Activated naive CD4-positive, alpha-beta T cell treated with anti-CD3 and anti-CD28 coated beads, Interleukin-2, amount 50 U/mL, for 72 hours (primary cell): ENCODE results near the gene SRRM2. TPM values are rescaled to one million over a fixed set of nuclear protein-coding genes. Genes with fewer than 3 reads are reported as not detected.

Experiments used
- ATAC-seq, 2 donors: fragments of 150-1000 bp; cut with Tn5 transposase; 2 replicates each; pipeline ENCODE4 v1.10.0; 2021; ENCODE audit warnings: mild to moderate bottlenecking in 2 of 2, moderate library complexity in 2 of 2
- DNase-seq, 2 donors: peaks; one replicate each; pipeline ENCODE4 v3.0.0; 2021 to 2022; ENCODE audit warnings: low spot score in 2 of 2
- H3K27ac Mint-ChIP-seq, 2 donors: one replicate each; pipeline ENCODE4 v1.8.0; 2022; ENCODE audit warnings: mild to moderate bottlenecking in 2 of 2, mixed read lengths in 2 of 2
- H3K36me3 Mint-ChIP-seq, 2 donors: one replicate each; pipeline ENCODE4 v1.8.0; 2022; ENCODE audit warnings: mixed read lengths in 2 of 2
- H3K9me3 Mint-ChIP-seq, 2 donors: one replicate each; pipeline ENCODE4 v1.8.0; 2022; ENCODE audit warnings: mixed read lengths in 2 of 2
- total RNA-seq, 2 donors: library from RNA; stranded (reverse); gene quantifications; one replicate each; pipeline ENCODE4 v1.2.3, GENCODE V29; 2022

SRRM2 gene
- total RNA-seq, 2 donors from 2014 or later = 624 to 790 TPM

DNA sequence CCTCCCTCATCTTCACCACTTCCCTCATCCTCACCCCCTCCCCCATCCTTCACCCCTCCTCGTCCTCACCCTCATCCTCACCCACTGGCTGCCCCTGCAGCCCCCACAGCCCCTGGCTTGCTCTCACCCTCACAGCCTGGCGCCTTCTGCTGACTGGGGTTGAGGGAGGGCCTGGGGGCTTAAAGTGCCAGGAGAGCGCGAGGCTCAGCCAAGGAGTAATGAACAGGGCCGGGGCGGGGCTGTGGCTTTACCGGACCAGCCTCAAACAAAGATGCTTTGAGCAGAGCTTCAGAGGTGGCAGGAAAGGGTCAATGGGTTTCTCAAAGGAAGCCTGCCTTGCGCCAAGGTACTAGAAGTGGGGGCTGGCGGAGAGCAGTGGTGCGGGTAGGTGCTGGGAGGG is 35.0 kb downstream of the SRRM2 start, which contains the start of gene PRSS33:
TSS of gene PRSS33 (minus strand) at position 155 of the 400 bp plus-strand sequence. CDS start 1,013 bp downstream, outside the sequence.
- Mint-ChIP-seq H3K9me3 (no peaks in the 10 kb centered on the region), H3K36me3 (no peaks in the 10 kb centered on the region), H3K27ac (no peak within 1 kb of the TSS)
- DNase-seq (no peak), ATAC-seq (no peak)

DNA sequence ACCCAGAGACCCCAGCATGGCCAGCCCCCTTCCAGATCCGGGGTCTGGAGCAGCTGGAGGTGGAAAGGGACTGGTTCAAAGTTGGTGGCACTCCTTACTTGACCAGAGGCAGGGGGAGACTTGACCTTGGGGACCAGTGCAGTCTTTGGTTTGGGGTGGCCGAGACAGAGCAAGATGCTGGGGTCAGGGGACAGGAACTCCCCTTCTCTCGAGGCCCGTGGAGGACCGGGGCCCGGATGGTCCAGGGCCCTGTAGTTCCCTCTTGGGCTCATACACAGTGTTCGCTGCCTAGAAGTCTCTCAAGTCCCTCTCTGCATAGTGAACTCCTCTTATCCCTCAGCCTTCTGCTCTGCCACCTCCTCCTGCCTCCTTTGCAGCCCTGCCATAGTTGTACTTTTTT is 35.5 kb downstream of the SRRM2 start:
- Mint-ChIP-seq H3K9me3 (no peaks in the 10 kb centered on the region), H3K27ac (no peak overlapping the region), H3K36me3 (no peaks in the 10 kb centered on the region)
- DNase-seq (no peak), ATAC-seq (no peak)

DNA sequence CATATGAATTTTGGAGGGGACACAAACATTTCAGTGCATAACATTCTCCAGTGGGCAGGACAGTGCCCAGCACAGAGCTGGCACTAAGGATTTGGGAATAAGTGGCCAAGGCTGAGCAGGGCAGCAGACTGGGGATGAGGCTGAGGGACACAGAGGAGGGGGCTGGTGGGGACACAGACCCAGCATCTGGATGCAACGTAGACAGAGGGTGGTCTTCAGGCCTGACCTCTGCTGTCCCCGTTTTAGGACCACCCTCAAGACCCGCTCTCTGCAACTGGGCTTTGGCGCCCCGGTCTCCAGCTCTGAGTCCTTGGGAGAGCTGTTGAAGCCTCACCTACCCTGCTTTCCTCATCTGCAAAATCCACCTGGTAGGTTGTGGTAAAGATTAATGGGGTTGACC is 38.2 kb downstream of the SRRM2 start:
- H3K9me3 Mint-ChIP-seq = no peaks in the 10 kb centered on the region
- H3K36me3 Mint-ChIP-seq = no peaks in the 10 kb centered on the region
- ATAC-seq = no peak

DNA sequence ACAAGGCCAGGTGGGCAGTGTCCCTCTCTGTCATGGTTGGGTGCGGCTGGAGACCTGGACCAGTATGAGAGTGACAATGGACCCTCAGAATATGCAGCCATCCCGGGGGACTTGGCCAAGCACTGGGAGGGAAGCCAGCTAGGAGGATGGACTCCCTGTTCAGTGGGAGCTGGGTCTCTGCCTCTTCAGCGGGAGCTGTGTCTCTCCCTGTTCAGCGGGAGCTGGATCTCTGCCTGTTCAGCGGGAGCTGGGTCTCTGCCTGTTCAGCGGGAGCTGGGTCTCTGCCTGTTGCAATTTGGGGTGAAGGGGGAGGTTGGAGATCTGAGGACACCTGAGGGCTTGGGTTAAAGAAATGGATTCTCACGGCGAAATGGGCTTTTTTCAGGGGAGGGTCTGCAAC is 38.7 kb downstream of the SRRM2 start:
- ATAC-seq (no peak), DNase-seq (no peak)
- no peaks in the 10 kb centered on the region for H3K9me3 Mint-ChIP-seq
- no peak overlapping the region for H3K27ac Mint-ChIP-seq
- no peaks in the 10 kb centered on the region for H3K36me3 Mint-ChIP-seq

More for the DNA sequence above, 38.2 kb downstream of the SRRM2 start:
- H3K27ac Mint-ChIP-seq = no peak overlapping the region
- DNase-seq = no peak

DNA sequence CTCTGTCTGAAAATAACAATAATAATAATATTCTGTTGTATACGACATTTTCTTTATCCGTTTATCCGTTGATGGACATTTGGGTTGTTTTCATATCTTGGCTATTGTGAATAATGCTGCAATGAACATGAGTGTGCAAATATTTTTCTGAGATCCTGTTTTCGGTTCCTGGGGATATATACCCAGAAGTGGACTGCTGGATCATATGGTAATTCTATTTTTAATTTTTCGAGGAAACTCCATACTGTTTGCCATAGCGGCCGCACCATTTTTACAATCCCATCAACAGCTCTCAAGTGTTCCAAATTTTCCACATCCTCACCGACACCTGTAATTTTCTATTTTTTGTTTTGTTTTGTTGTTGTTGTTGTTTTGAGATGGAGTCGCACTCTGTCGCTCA is 40.5 kb downstream of the SRRM2 start:
- no peaks in the 10 kb centered on the region for H3K9me3 Mint-ChIP-seq
- ATAC-seq (no peak), DNase-seq (no peak)
- no peak overlapping the region for H3K27ac Mint-ChIP-seq
- H3K36me3 Mint-ChIP-seq = no peaks in the 10 kb centered on the region

DNA sequence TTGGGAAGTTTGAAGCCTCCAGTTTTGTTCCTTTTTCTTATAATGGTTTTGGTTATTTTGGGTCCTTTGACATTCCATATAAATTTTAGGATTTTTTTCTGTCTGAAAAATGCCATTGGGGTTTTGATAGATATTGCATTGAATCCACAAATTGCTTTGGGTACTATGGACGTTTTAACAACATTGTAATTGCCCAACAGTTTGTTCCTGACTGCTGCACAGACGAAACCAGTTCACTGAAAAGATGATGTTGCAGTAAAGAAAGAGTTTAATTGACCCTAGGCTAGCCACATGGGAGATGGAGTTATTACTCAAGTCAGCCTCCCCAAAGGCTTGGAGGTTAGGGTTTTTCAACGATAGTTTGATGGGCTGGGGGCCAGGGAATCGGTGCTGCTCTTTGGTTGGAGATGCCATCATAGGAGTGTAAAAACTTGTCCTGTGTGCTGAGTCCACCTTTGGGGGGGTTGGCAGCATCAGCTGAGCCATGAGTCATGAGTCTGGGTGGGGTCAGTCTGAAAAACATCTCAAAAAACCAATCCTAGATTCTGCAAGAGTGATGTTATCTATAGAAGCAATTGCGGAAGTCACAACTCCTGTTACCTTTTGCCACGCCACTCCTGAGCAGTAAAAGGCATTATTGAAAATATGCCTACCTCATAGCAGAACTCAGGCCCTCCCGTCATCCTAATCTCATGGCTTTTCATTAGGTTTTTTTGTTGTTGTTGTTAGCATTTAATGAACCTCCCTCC is 43.1 kb downstream of the SRRM2 start:
- Mint-ChIP-seq H3K27ac (no peak overlapping the region), H3K9me3 (no peaks in the 10 kb centered on the region), H3K36me3 (no peaks in the 10 kb centered on the region)
- ATAC-seq (no peak), DNase-seq (no peak)

DNA sequence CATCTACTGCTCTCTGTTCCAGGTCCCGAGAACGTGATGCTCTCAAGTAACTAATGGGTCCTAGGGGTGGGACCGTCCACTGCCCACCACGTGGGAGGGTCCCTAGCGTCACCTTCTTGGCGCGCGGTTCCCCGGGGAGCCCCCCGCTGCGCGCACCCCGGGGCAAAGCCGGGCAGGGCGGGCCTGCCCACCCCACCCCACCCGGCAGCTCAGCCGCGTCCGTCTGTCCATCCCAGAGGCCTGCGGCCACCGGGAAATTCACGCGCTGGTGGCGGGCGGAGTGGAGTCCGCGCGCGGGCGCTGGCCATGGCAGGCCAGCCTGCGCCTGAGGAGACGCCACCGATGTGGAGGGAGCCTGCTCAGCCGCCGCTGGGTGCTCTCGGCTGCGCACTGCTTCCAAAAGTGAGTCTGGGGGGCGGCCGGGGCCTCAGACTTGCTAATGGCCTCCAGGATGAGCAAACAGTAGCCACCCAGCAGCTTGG is 46.3 kb downstream of the SRRM2 start:
- Mint-ChIP-seq H3K36me3 (peaks cover 2 to 3% of the 10 kb centered on the region in 2 donors), H3K27ac (no peak overlapping the region), H3K9me3 (peaks cover 7 to 8% of the 10 kb centered on the region in 2 donors)
- DNase-seq (peak in 1 of 2 donors; percentile 47), ATAC-seq (no peak)

DNA sequence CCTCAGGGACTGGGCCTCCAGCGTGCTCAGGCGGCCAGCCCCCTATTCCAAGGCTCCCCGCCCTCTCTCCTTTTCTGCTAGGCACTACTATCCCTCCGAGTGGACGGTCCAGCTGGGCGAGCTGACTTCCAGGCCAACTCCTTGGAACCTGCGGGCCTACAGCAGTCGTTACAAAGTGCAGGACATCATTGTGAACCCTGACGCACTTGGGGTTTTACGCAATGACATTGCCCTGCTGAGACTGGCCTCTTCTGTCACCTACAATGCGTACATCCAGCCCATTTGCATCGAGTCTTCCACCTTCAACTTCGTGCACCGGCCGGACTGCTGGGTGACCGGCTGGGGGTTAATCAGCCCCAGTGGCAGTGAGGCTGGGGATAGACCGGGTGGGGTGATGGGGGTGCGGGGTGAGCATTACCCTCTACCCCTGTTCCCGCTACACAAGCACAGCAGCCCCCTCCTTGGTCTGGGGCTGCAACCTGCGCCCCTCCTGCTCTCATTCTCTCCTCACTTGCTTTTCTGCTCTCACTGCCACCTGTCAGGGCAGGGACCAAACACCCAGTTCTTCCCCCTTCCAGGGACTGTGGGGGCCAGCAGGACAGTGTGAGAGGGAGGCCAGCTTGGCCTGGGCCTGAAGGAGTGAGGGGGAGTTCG is 46.9 kb downstream of the SRRM2 start:
- no peak for ATAC-seq
- H3K9me3 Mint-ChIP-seq = peaks cover 12 to 13% of the 10 kb centered on the region in 2 donors
- H3K27ac Mint-ChIP-seq = peak overlapping the region in 1 of 2 donors; percentile 42
- peaks cover 7 to 8% of the 10 kb centered on the region in 2 donors for H3K36me3 Mint-ChIP-seq
- DNase-seq = peak in 1 of 2 donors; percentile 46

DNA sequence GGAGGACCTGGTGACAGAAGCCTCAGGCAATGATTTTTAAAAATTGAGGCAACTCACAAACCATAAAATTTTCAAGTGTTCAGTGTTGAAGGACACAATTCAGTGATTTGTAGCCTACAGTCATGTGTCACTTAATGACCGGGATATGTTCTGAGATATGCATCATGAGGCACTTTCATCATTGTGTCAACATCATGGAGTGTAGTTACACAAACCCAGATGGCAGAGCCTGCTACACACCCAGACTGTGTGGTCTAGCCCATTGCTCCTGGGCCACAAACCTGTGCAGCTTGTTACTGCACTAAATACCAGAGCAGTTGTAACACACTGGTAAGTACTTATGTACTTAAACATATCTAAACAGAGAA is 47.4 kb downstream of the SRRM2 start:
- H3K27ac Mint-ChIP-seq = peak overlapping the region in 1 of 2 donors; percentile 42
- peaks cover 10 to 13% of the 10 kb centered on the region in 2 donors for H3K36me3 Mint-ChIP-seq
- DNase-seq (peak in 1 of 2 donors; percentile 33), ATAC-seq (no peak)
- peaks cover 15% of the 10 kb centered on the region in 2 donors for H3K9me3 Mint-ChIP-seq

DNA sequence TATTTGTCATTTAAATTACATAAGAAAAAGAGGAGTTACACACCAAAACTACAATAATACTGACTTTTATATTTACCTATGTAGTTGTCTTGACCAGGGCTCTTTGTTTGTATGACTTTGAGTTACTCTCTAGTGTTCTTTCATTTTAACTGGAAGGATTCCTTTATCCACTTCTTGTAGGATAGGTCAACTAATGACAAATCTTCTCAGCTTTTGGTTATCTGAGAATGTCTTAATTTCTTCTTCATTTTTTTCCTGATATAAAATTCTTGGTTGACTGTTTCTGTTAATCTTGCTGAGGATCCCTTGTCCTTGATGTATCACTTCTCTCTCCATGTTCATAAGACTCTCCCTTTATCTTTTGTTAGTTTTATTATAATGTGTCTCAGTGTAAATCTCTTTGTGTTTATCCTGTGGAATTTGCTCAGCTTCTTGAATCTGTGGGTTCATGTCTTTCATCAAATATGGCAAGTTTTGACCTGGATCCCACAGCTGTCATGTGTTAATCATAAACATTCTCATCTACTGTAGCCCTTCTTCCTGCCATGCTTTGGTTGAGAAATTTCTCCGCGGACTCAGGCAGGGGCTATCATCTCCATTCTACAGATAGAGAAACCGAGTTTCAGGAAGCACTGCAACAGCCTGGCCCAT is 51.2 kb downstream of the SRRM2 start:
- Mint-ChIP-seq H3K27ac (no peak overlapping the region), H3K36me3 (peaks cover 10 to 13% of the 10 kb centered on the region in 2 donors), H3K9me3 (peaks cover 15 to 20% of the 10 kb centered on the region in 2 donors)
- DNase-seq = no peak
- ATAC-seq = no peak

DNA sequence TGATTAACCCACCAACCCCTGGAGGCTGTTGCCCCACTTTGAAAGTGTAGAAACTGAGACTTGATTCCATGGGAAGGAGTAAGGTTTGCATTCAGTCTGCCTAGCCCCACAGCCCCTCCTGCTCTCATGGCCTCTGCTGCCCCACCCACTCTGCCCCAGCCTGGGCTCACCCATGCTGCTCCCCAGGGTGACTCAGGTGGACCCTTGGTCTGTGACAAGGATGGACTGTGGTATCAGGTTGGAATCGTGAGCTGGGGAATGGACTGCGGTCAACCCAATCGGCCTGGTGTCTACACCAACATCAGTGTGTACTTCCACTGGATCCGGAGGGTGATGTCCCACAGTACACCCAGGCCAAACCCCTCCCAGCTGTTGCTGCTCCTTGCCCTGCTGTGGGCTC is 52.3 kb downstream of the SRRM2 start:
- peak overlapping the region in 1 of 2 donors; percentile 24 for H3K27ac Mint-ChIP-seq
- H3K9me3 Mint-ChIP-seq = peaks cover 15 to 20% of the 10 kb centered on the region in 2 donors
- ATAC-seq (no peak), DNase-seq (peak in 1 of 2 donors; percentile 18)
- H3K36me3 Mint-ChIP-seq = peaks cover 10 to 13% of the 10 kb centered on the region in 2 donors

DNA sequence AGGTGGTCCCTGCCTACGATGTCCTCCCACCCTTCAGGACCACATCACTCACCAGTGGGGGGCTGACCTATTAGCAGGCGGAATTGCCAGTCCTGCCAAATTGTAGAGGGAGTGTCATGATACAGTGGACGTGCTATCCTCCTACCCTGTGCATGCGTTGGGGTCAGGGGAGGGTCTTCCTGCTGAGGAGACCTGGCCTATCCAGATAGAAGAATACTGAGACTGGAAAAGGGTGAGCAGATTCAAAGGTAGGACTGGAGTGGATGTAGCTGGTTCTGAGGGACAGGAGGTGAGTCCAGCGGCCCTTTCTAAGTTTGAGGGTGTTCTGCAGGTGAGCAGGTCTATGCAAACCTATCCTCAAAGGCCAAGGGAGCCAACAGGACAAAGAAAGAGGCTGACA is 53.8 kb downstream of the SRRM2 start:
- H3K27ac Mint-ChIP-seq = no peak overlapping the region
- no peak for DNase-seq
- H3K9me3 Mint-ChIP-seq = peaks cover 15 to 20% of the 10 kb centered on the region in 2 donors
- no peak for ATAC-seq
- H3K36me3 Mint-ChIP-seq = peaks cover 10 to 13% of the 10 kb centered on the region in 2 donors

DNA sequence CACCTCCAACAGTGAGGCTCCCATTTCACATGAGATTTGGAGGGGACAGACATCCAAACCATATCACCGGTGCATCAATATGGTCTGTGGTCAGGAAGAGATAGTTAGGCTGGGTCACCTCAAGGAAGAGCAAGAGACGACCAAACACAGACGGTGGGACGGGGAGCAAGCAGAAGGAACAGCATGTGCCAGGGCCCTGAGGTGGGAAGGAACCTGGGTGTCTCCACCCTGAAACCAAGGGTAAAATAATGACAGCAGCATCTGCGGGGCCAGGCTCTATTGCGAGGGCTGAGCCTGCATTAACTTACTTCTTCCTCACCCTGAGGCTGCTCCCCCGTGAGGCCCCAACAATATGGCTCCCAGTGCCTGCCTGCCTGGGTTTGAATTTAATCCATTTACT is 55.7 kb downstream of the SRRM2 start:
- DNase-seq (peak in 1 of 2 donors; percentile 33), ATAC-seq (no peak)
- Mint-ChIP-seq H3K36me3 (peaks cover 10 to 13% of the 10 kb centered on the region in 2 donors), H3K9me3 (peaks cover 12 to 17% of the 10 kb centered on the region in 2 donors), H3K27ac (no peak overlapping the region)

DNA sequence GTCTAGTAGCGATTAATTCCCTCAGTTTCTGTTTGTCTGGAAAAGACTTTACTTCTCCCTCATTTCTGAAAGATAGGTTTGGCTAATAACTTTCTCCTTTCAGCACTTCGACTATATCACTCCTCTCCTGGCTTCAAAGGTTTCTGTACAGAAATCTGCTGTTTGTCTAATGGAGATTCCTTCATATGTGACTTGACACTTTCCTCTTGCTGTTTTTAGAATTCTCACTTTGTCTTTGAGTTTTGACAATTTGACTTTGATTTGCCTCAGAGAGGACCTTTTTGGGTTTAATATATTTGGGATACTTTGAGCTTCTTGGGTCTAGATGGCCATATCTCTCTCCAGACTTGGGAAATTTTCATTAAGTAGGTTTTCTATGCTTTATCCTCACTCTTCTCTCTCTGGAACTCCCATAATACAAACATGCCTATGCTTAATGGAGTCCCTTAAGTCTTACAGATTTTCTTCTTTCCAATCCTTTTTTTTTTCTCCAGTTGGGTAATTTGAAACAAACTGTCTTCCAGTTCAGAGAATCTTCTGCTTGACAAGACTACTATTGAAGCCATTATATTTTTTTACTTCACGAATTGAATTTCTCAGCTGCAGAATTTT is 56.8 kb downstream of the SRRM2 start:
- ATAC-seq (no peak), DNase-seq (no peak)
- H3K9me3 Mint-ChIP-seq = peaks cover 4 to 8% of the 10 kb centered on the region in 2 donors
- H3K27ac Mint-ChIP-seq = no peak overlapping the region
- H3K36me3 Mint-ChIP-seq = peaks cover 4 to 6% of the 10 kb centered on the region in 2 donors

DNA sequence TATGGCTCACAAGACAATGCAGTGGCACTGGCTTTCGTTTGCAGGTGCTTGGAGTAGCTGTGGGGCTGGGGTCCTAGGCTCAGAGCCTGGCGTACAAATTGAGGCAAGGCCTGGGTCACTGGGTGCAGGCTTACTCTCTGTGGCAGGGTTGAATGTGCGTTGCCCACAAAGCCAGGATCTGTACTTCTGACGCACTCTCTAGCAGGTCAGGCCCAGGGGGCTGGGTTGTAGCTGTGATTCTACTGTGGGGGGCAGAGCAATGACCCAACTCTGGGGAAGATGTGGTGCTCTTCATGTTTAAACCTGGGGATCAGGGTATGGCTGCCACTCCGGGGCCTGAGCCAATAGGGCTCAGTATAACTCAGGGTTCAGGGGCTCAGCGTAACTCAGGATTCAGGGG is 58.2 kb downstream of the SRRM2 start:
- DNase-seq (peak in 1 of 2 donors; percentile 25), ATAC-seq (no peak)
- Mint-ChIP-seq H3K36me3 (no peaks in the 10 kb centered on the region), H3K27ac (no peak overlapping the region), H3K9me3 (no peaks in the 10 kb centered on the region)

DNA sequence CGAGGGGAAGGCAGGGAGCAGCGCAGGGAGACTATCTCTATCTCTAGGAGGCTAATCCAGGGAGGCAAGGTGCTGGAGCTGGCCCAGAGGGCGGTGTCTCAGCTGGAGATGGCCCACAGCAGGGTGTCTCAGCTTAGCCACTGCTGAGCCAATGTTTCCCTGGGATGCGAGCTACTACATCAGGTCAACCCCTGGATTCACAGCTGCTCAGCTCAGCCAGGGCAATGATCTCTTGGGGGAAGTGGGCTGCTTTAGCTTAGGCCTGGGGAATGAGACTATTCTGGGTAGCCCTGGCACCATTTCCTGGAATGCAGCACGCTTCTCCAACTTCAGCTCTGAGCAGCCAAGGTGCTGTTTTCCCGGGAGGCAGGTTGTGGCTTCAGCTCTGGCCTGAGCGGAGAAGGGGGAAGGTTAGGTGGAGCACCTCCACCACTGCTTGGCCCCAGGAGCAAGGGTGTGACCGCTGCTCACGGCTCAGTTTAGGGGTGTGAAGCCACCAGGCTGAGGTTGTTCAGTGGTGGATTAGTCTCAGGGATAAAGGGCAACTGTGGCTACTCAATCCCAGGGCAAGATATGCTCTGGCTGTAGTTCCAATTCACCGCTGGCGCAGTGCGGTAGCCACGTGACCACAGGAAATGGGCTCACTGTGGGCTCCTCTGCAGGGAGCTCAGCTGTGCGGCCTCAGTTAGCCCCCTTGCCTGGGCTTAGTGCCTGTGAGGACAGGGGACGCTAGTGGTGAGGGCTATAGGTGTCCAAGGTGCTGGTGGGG is 59.4 kb downstream of the SRRM2 start:
- Mint-ChIP-seq H3K27ac (peak overlapping the region in 1 of 2 donors; percentile 22), H3K9me3 (no peaks in the 10 kb centered on the region), H3K36me3 (no peaks in the 10 kb centered on the region)
- ATAC-seq (no peak), DNase-seq (peak in 1 of 2 donors; percentile 40)
